ENCODE data around the gene IGHMBP2.

IGHMBP2 gene

DNA sequence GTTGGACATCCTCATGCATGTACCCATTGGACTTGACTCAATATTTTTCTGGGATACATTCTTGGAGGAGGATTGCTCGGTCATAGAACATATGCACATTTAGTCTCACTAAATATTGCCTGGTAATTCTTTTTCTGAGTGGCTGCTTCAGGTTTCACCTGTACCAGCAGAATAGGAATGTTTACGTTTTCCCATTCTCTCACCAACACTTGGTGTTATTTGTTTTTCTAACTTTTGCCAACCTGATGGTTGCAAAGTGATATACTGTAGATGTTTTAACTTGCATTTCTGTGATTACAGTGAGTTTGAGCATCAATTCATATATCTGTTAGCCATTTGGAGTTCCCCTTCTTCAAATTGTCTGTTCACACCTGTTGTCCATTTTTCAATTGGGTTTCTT, 78.4 kb downstream of the IGHMBP2 start:
- DNase-seq (ENCODE audit: low spot score) = no peak

DNA sequence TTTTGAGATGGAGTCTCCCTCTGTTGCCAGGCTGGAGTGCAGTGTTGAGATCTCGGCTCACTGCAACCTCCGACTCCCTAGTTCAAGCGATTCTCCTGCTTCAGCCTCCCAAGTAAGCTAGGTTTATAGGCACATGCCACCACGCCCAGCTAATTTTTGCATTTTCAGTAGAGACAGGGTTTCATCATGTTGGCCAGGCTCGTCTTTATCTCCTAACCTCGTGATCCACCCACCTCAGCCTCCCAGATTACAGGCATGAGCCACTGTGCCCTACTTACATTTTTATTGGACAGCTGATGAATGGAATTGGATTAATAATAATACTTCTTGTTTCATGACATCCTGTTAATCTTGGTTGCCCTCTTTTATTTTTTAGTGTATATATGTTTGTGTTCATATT, 80.1 kb downstream of the IGHMBP2 start:
- no peak for DNase-seq (ENCODE audit: low spot score)

GRCh38 chr11:68987211-68987610, 83.5 kb downstream of the IGHMBP2 start:
- DNase-seq (ENCODE audit: low spot score) = no peak

DNA sequence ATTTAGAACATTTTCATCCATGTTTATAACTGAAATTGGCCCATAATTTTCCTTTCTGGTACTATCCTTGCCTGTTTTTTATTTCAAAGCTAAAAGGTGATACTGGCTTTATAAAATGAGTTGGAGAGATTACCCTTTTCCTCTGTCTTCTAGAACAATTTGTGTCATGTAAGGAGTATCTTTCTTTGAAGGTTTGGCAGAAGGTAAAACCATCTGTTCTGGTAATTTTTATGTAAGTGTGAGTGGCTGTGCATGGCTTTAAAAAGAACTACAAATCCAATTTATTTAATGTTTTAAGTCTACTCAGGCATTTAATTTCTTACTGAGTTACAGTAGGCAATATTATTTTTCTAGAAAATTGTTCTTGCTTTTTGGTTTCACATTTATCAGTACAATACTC, 84.8 kb downstream of the IGHMBP2 start:
- no peak for DNase-seq (ENCODE audit: low spot score)

All from AG20443 (cell line).